H9 (cell line): ENCODE data around the gene MRGPRF. TPM values are rescaled to one million over a fixed set of nuclear protein-coding genes. Genes with fewer than 3 reads are reported as not detected.

Source experiments
- DNase-seq: peaks from one replicate; pipeline ENCODE4 v3.0.0-alpha.2; 2017
- H2AFZ ChIP-seq: one replicate; pipeline ENCODE4 v1.6.1; 2013; ENCODE audit warnings: mild to moderate bottlenecking, low read length, control low read depth, moderate library complexity
- H2AK5ac ChIP-seq: 2 replicates; pipeline ENCODE4 v1.6.1; 2013; ENCODE audit warnings: low read length, control low read depth, mixed read lengths; ENCODE audit not compliant: insufficient read length
- H2BK120ac ChIP-seq: one replicate; pipeline ENCODE4 v1.6.1; 2013; ENCODE audit warnings: low read depth, mild to moderate bottlenecking, low read length, control low read depth, inconsistent platforms; ENCODE audit not compliant: poor library complexity, severe bottlenecking
- H2BK12ac ChIP-seq: 2 replicates; pipeline ENCODE4 v1.6.1; 2013; ENCODE audit warnings: low read length, control low read depth, mixed read lengths, low read depth; ENCODE audit not compliant: insufficient read length
- H2BK15ac ChIP-seq: 2 replicates; pipeline ENCODE4 v1.6.1; 2013; ENCODE audit warnings: low read depth, low read length, control low read depth
- H2BK20ac ChIP-seq: one replicate; pipeline ENCODE4 v1.6.1; 2013; ENCODE audit warnings: low read depth, mild to moderate bottlenecking, low read length, control low read depth, inconsistent platforms; ENCODE audit not compliant: poor library complexity, severe bottlenecking
- H2BK5ac ChIP-seq: 2 replicates; pipeline ENCODE4 v1.6.1; 2013; ENCODE audit warnings: low read length, control low read depth, mixed read lengths; ENCODE audit not compliant: insufficient read length
- H3K14ac ChIP-seq: 2 replicates; pipeline ENCODE4 v1.6.1; 2013; ENCODE audit warnings: low read length, control low read depth; ENCODE audit not compliant: insufficient read depth
- H3K18ac ChIP-seq: 2 replicates; pipeline ENCODE4 v1.6.1; 2013; ENCODE audit warnings: low read depth, mild to moderate bottlenecking, mixed read lengths, low read length, control low read depth; ENCODE audit not compliant: insufficient read length
- H3K23ac ChIP-seq: 2 replicates; pipeline ENCODE4 v1.6.1; 2013; ENCODE audit warnings: low read length, control low read depth, mixed read lengths, low read depth; ENCODE audit not compliant: insufficient read length
- H3K23me2 ChIP-seq: 2 replicates; pipeline ENCODE4 v1.6.1; 2013; ENCODE audit warnings: low read depth, mild to moderate bottlenecking, mixed read lengths, low read length, control low read depth; ENCODE audit not compliant: insufficient read length, poor library complexity, severe bottlenecking
- H3K27ac ChIP-seq: 2 replicates; pipeline ENCODE4 v1.5.1; 2013; ENCODE audit warnings: low read length, control low read depth, mixed read lengths, low read depth; ENCODE audit not compliant: insufficient read length
- H3K27me3 ChIP-seq: 2 replicates; pipeline ENCODE4 v1.6.1; 2013; ENCODE audit warnings: low read length, control low read depth, inconsistent platforms; ENCODE audit not compliant: insufficient read depth
- H3K4ac ChIP-seq: 2 replicates; pipeline ENCODE4 v1.6.1; 2013; ENCODE audit warnings: low read depth, mild to moderate bottlenecking, control low read depth, inconsistent platforms, low read length, moderate library complexity
- H3K4me1 ChIP-seq: 2 replicates; pipeline ENCODE4 v1.6.1; 2013; ENCODE audit warnings: low read length, control low read depth, inconsistent platforms; ENCODE audit not compliant: insufficient read depth
- H3K4me2 ChIP-seq: 2 replicates; pipeline ENCODE4 v1.6.1; 2013; ENCODE audit warnings: low read length, control low read depth, mixed read lengths; ENCODE audit not compliant: insufficient read length, insufficient read depth
- H3K56ac ChIP-seq: 2 replicates; pipeline ENCODE4 v1.6.1; 2013; ENCODE audit warnings: low read depth, mild to moderate bottlenecking, mixed read lengths, low read length, control low read depth; ENCODE audit not compliant: insufficient read length
- H3K79me1 ChIP-seq: 2 replicates; pipeline ENCODE4 v1.6.1; 2013; ENCODE audit warnings: low read depth, mild to moderate bottlenecking, moderate library complexity, low read length, control low read depth, inconsistent platforms; ENCODE audit not compliant: insufficient read depth, poor library complexity, severe bottlenecking
- H3K79me2 ChIP-seq: 2 replicates; pipeline ENCODE4 v1.6.1; 2013; ENCODE audit warnings: low read length, control low read depth, inconsistent platforms; ENCODE audit not compliant: insufficient read depth
- H3K9ac ChIP-seq: 2 replicates; pipeline ENCODE4 v1.6.1; 2013; ENCODE audit warnings: low read length, control low read depth, mixed read lengths; ENCODE audit not compliant: insufficient read length; ENCODE audit errors: extremely low read depth
- H3K9me3 ChIP-seq: one replicate; pipeline ENCODE4 v1.6.1; 2013; ENCODE audit warnings: low read depth, low read length, inconsistent platforms; ENCODE audit not compliant: control insufficient read depth
- H3T11ph ChIP-seq: one replicate; pipeline ENCODE4 v1.6.1; 2013; ENCODE audit warnings: mild to moderate bottlenecking, low read length, control low read depth, inconsistent platforms
- H4K20me1 ChIP-seq: one replicate; pipeline ENCODE4 v1.6.1; 2013; ENCODE audit not compliant: control insufficient read depth, insufficient read length, insufficient read depth
- H4K5ac ChIP-seq: 2 replicates; pipeline ENCODE4 v1.6.1; 2013; ENCODE audit warnings: low read depth, mild to moderate bottlenecking, mixed read lengths, low read length, control low read depth; ENCODE audit not compliant: insufficient read length
- H4K8ac ChIP-seq: replicated peaks from 2 replicates; pipeline ENCODE4 v1.6.1; 2013; ENCODE audit warnings: low read length, control low read depth, mixed read lengths, low read depth; ENCODE audit not compliant: insufficient read length
- H4K91ac ChIP-seq: 2 replicates; pipeline ENCODE4 v1.6.1; 2013; ENCODE audit warnings: low read depth, mild to moderate bottlenecking, moderate library complexity, mixed read lengths, low read length, control low read depth; ENCODE audit not compliant: insufficient read length
- H3K27ac Mint-ChIP-seq, 3 experiments: 2 replicates in 2 of 3; 3 replicates in 1 of 3; pipeline ENCODE4 v1.8.0; 2020 to 2021; ENCODE audit warnings: mixed read lengths in 3 of 3, mild to moderate bottlenecking in 1 of 3, moderate library complexity in 1 of 3
- H3K27me3 Mint-ChIP-seq: 2 replicates; pipeline ENCODE4 v1.8.0; 2021; ENCODE audit warnings: low read depth, mild to moderate bottlenecking, moderate library complexity, mixed read lengths
- H3K36me3 Mint-ChIP-seq, 3 experiments: 2 replicates in 2 of 3; 3 replicates in 1 of 3; pipeline ENCODE4 v1.8.0; 2020 to 2021; ENCODE audit warnings: low read depth in 3 of 3, mixed read lengths in 3 of 3; ENCODE audit not compliant: insufficient read depth in 1 of 3
- H3K4me1 Mint-ChIP-seq, 2 experiments: 2 replicates each; pipeline ENCODE4 v1.8.0; 2020; ENCODE audit warnings: mixed read lengths in 2 of 2
- H3K4me3 Mint-ChIP-seq, 2 experiments: 2 replicates in 1 of 2; 3 replicates in 1 of 2; pipeline ENCODE4 v1.8.0; 2020 to 2021; ENCODE audit warnings: mild to moderate bottlenecking in 2 of 2, mixed read lengths in 2 of 2, moderate library complexity in 1 of 2
- H3K9me3 Mint-ChIP-seq, 2 experiments: 2 replicates in 1 of 2; 3 replicates in 1 of 2; pipeline ENCODE4 v1.8.0; 2020; ENCODE audit warnings: mild to moderate bottlenecking in 2 of 2, mixed read lengths in 2 of 2, moderate library complexity in 1 of 2
- CTCF ChIP-seq: fragments of 200-600 bp; sonication (generic); conservative IDR thresholded peaks from 3 replicates; pipeline ENCODE4 v1.8.0; 2021; ENCODE audit warnings: antibody characterized with exemption, mild to moderate bottlenecking
- WGBS: extraction: QIAGEN DNeasy Blood & Tissue Kit; methylation state at CpG from one replicate; pipeline ENCODE4 v1.1.7; 2013; ENCODE audit warnings: missing lambda C conversion rate, low lambda C conversion rate, mixed read lengths; ENCODE audit not compliant: insufficient read length; ENCODE audit errors: extremely low coverage; 5-methylcytosine and 5-hydroxymethylcytosine counted together
- total RNA-seq: library from RNA; stranded (reverse); gene quantifications from 2 replicates; pipeline ENCODE4 v1.2.1, GENCODE V29; 2021

Gene MRGPRF
- total RNA-seq, 1 experiment from 2014 or later = 4.0 TPM

GRCh38 chr11:69055212-69055586 lies 42.2 kb upstream of the MRGPRF start:
- H3K23ac ChIP-seq = no peak overlapping the region
- H2AK5ac ChIP-seq = no peak overlapping the region
- no peak for DNase-seq
- no peak overlapping the region for H3K14ac ChIP-seq
- H3K27ac ChIP-seq = no peak overlapping the region
- no peak overlapping the region for H2BK20ac ChIP-seq
- H3K27ac Mint-ChIP-seq = no peak overlapping the region
- no peaks in the 10 kb centered on the region for H3K4me1 ChIP-seq
- TF ChIP-seq CTCF = no peak
- WGBS = no CpG with 5 or more reads among the region's 21 CpGs
- no peak overlapping the region for H4K8ac ChIP-seq
- no peak overlapping the region for H3K4me2 ChIP-seq
- H3K27me3 ChIP-seq = no peaks in the 10 kb centered on the region
- H2BK120ac ChIP-seq = no peak overlapping the region
- H3K36me3 Mint-ChIP-seq = peaks cover 0 to 19% (median 11%) of the 10 kb centered on the region in 3 experiments; a peak in 4 of 7 replicates
- no peak overlapping the region for H3K9ac ChIP-seq
- H3K27me3 Mint-ChIP-seq = no peaks in the 10 kb centered on the region
- H3K4me1 Mint-ChIP-seq = peaks cover 3 to 4% of the 10 kb centered on the region in 2 experiments; a peak in 3 of 4 replicates
- no peak overlapping the region for H2AFZ ChIP-seq
- no peaks in the 10 kb centered on the region for H3K23me2 ChIP-seq
- no peak overlapping the region for H2BK5ac ChIP-seq
- no peaks in the 10 kb centered on the region for H3K9me3 Mint-ChIP-seq
- no peaks in the 10 kb centered on the region for H4K20me1 ChIP-seq
- no peak overlapping the region for H3K56ac ChIP-seq
- H3T11ph ChIP-seq = no peak overlapping the region
- H4K91ac ChIP-seq = no peak overlapping the region
- H3K79me1 ChIP-seq = peaks cover 5% of the 10 kb centered on the region
- peaks cover 11% of the 10 kb centered on the region; the same call in 1 of the 2 replicates for H3K79me2 ChIP-seq
- no peak overlapping the region for H2BK12ac ChIP-seq
- no peak overlapping the region for H2BK15ac ChIP-seq
- H3K9me3 ChIP-seq = no peaks in the 10 kb centered on the region
- H3K18ac ChIP-seq = no peak overlapping the region
- H4K5ac ChIP-seq = no peak overlapping the region
- no peak overlapping the region for H3K4ac ChIP-seq
- no peak overlapping the region for H3K4me3 Mint-ChIP-seq
